ENCODE results near the gene GPR21.

GRCh38 chr9:122998448-122998847 is 35.0 kb upstream of the GPR21 start:
- TF ChIP-seq CTCF (IDR thresholded peaks at IDR 0.05), result no peak
- TF ChIP-seq POLR2A (IDR thresholded peaks at IDR 0.05), result no peak
